SK-N-SH (cell line): ENCODE data around the gene MCUR1.

Experiments
- EP300 ChIP-seq, 2 experiments: IDR thresholded peaks; 2 replicates each; pipeline versions ENCODE4 v1.4.0 to v1.6.1; 2012; ENCODE audit warnings: borderline replicate concordance in 1 of 2, low read depth in 1 of 2, low read length in 1 of 2
- TF ChIP-seq, protein P1 (sequence below): fragments of 200-600 bp; sonication (generic); IDR thresholded peaks from 2 replicates; pipeline ENCODE4 v1.6.1; 2017; ENCODE audit warnings: antibody characterized with exemption, mild to moderate bottlenecking, moderate library complexity

- no peak for TF ChIP-seq EP300 (IDR thresholded peaks at IDR 0.05; ENCODE audit: borderline replicate concordance in 1 of 2, low read depth in 1 of 2, low read length in 1 of 2)
- TF ChIP-seq, protein P1, sequence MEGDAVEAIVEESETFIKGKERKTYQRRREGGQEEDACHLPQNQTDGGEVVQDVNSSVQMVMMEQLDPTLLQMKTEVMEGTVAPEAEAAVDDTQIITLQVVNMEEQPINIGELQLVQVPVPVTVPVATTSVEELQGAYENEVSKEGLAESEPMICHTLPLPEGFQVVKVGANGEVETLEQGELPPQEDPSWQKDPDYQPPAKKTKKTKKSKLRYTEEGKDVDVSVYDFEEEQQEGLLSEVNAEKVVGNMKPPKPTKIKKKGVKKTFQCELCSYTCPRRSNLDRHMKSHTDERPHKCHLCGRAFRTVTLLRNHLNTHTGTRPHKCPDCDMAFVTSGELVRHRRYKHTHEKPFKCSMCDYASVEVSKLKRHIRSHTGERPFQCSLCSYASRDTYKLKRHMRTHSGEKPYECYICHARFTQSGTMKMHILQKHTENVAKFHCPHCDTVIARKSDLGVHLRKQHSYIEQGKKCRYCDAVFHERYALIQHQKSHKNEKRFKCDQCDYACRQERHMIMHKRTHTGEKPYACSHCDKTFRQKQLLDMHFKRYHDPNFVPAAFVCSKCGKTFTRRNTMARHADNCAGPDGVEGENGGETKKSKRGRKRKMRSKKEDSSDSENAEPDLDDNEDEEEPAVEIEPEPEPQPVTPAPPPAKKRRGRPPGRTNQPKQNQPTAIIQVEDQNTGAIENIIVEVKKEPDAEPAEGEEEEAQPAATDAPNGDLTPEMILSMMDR, result peak; percentile 26; the same call in 1 of the 2 replicates
Observed at GRCh38 chr6:13846841-13847240, 32.5 kb upstream of the MCUR1 start.
